ENCODE measurements around the gene DCST2. TPM values are rescaled to one million over a fixed set of nuclear protein-coding genes. Genes with fewer than 3 reads are reported as not detected.
A peak's percentile ranks its signal among the peaks of the same experiment; 100 is the strongest.

The DCST2 gene
- total and polyA plus RNA-seq, 12 donors: 0.14 to 15.2 (median 1.1) TPM; not detected in 2

GRCh38 chr1:155011004-155011416 lies 22.6 kb downstream of the DCST2 start:
- no peaks in the 10 kb centered on the region for H3K9me3 ChIP-seq (replicated peaks in 1 of 3)
- no peaks in the 10 kb centered on the region for H3K27me3 ChIP-seq
- peak in 1 of 7 donors; percentile 16 for DNase-seq
- intact Hi-C loops (cut with DNase I): no loop called here
- TF ChIP-seq POLR2A (IDR thresholded peaks at IDR 0.05) (no peak), CTCF (IDR thresholded peaks at IDR 0.05) (no peak)
- H3K27ac ChIP-seq: peak overlapping the region; percentile 30 to 99 (median 64)
- no peak overlapping the region for H3K4me3 ChIP-seq
- H3K4me1 ChIP-seq (replicated peaks in 1 of 2): peaks cover 65 to 67% of the 10 kb centered on the region in 2 donors
- WGBS, 4 donors: 46 to 63% (median 51%) methylated on average over 4 to 5 of the region's 5 CpGs
- peaks cover 0 to 16% of the 10 kb centered on the region in 2 donors for H3K36me3 ChIP-seq (replicated peaks in 1 of 2)

- H3K9me3 ChIP-seq (replicated peaks in 1 of 3): no peaks in the 10 kb centered on the region
- H3K4me3 ChIP-seq: no peak overlapping the region
- peaks cover 0 to 10% of the 10 kb centered on the region in 2 donors for H3K36me3 ChIP-seq (replicated peaks in 1 of 2)
- DNase-seq: peak in 3 of 7 donors; percentile 16 to 51 (median 18)
- intact Hi-C loops (cut with DNase I): no loop called here
- peaks cover 71 to 72% of the 10 kb centered on the region in 2 donors for H3K4me1 ChIP-seq (replicated peaks in 1 of 2)
- H3K27me3 ChIP-seq: no peaks in the 10 kb centered on the region
- WGBS, 4 donors: 58 to 72% (median 64%) methylated on average over 7 to 11 of the region's 11 CpGs
- H3K27ac ChIP-seq: peak overlapping the region in 3 of 5 donors; percentile 64 to 99 (median 75)
- no peak for TF ChIP-seq POLR2A (IDR thresholded peaks at IDR 0.05)
- TF ChIP-seq CTCF (IDR thresholded peaks at IDR 0.05): no peak
Measured at GRCh38 chr1:155010211-155010918, 23.2 kb downstream of the DCST2 start.

GRCh38 chr1:155009742-155010141 lies 23.8 kb downstream of the DCST2 start:
- 86 to 92% (median 89%) methylated on average over 5 of the region's 5 CpGs for WGBS, 4 donors
- H3K9me3 ChIP-seq (replicated peaks in 1 of 3): no peaks in the 10 kb centered on the region
- H3K27me3 ChIP-seq: no peaks in the 10 kb centered on the region
- intact Hi-C loops (cut with DNase I): no loop called here
- H3K36me3 ChIP-seq (replicated peaks in 1 of 2): peaks cover 0 to 4% of the 10 kb centered on the region in 2 donors
- H3K27ac ChIP-seq: peak overlapping the region in 2 of 5 donors; percentile 12 to 99
- peak in 2 of 7 donors; percentile 13 to 51 for DNase-seq
- H3K4me3 ChIP-seq: no peak overlapping the region
- no peak for TF ChIP-seq POLR2A (IDR thresholded peaks at IDR 0.05)
- no peak for TF ChIP-seq CTCF (IDR thresholded peaks at IDR 0.05)
- peaks cover 78% of the 10 kb centered on the region in 2 donors for H3K4me1 ChIP-seq (replicated peaks in 1 of 2)

GRCh38 chr1:155009221-155009711 lies 24.3 kb downstream of the DCST2 start:
- intact Hi-C loops (cut with DNase I): no loop called here
- Histone ChIP-seq H3K36me3 (replicated peaks in 1 of 2) (no peaks in the 10 kb centered on the region), H3K27me3 (no peaks in the 10 kb centered on the region), H3K4me3 (peak overlapping the region in 1 of 4 donors; percentile 41), H3K4me1 (replicated peaks in 1 of 2) (peaks cover 82 to 83% of the 10 kb centered on the region in 2 donors), H3K9me3 (replicated peaks in 1 of 3) (no peaks in the 10 kb centered on the region), H3K27ac (peak overlapping the region in 3 of 5 donors; percentile 15 to 99 (median 70))
- TF ChIP-seq POLR2A (IDR thresholded peaks at IDR 0.05) (no peak), CTCF (IDR thresholded peaks at IDR 0.05) (no peak)
- peak in 3 of 7 donors; percentile 13 to 49 (median 20) for DNase-seq
- 77 to 96% (median 93%) methylated on average over 3 to 12 of the region's 12 CpGs for WGBS, 4 donors
